Muscle layer of colon (tissue), 2 donors: Measurements from ENCODE around the gene BPGM.

Experiments used
- H3K27ac ChIP-seq: one replicate; pipeline ENCODE4 v1.7.0; 2013; ENCODE audit warnings: low read depth, mild to moderate bottlenecking, low read length, moderate library complexity
- H3K27me3 ChIP-seq, 2 donors: one replicate each; pipeline ENCODE4 v1.7.0; 2013; ENCODE audit warnings: low read length in 2 of 2, mild to moderate bottlenecking in 2 of 2; ENCODE audit not compliant: insufficient read depth in 2 of 2, control insufficient read depth in 1 of 2
- H3K36me3 ChIP-seq: one replicate; pipeline ENCODE4 v1.7.0; 2013; ENCODE audit warnings: mild to moderate bottlenecking, low read length; ENCODE audit not compliant: insufficient read depth
- H3K4me1 ChIP-seq: one replicate; pipeline ENCODE4 v1.7.0; 2013; ENCODE audit warnings: mild to moderate bottlenecking, low read length; ENCODE audit not compliant: insufficient read depth
- H3K4me3 ChIP-seq, 2 donors: one replicate each; pipeline ENCODE4 v1.7.0; 2013; ENCODE audit warnings: low read length in 2 of 2, low read depth in 1 of 2, mild to moderate bottlenecking in 1 of 2, moderate library complexity in 1 of 2
- H3K9ac ChIP-seq: one replicate; pipeline ENCODE4 v1.7.0; 2013; ENCODE audit warnings: low read length
- H3K9me3 ChIP-seq: one replicate; pipeline ENCODE4 v1.7.0; 2013; ENCODE audit warnings: mild to moderate bottlenecking, low read length
- donor health status: abdominal sarcoma.
- donor health status: Adenocarcinoma of cecum.

BPGM gene

DNA sequence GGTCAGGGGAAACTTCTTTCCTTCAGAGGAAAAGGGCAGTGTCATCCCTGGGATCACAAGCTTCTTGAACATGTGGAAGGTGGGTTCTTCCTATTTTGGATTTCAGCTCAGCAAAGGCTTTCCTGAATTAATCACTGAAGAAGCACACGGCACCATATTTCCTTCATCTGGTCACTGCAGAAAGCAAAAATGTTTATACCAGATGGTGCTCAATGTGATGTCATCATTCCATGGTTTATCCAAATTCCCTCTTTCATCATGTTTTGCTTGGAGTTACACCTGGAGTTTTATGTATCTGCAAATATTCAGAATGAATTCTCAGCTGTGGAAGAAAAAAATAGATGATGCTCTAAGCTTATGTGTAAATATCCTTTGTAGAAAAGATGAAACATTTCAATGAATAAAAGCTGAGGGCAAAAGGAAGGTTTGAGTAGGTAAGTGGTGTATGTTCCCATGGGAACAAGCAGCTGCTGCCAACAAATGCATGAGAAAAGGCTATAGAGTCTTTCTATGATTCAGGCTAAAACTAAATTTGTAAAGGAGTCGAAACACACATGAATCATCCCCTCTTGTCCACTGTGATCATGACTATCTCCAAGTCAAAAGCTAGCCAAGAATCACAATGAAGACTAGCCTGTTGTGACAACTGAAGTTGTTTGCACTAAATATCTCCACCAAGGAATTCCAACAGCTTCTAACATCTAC, 26.9 kb upstream of the BPGM start:
- Histone ChIP-seq H3K9ac (no peak overlapping the region), H3K27ac (no peak overlapping the region), H3K36me3 (no peaks in the 10 kb centered on the region), H3K4me3 (no peak overlapping the region), H3K9me3 (no peaks in the 10 kb centered on the region), H3K27me3 (no peaks in the 10 kb centered on the region), H3K4me1 (no peaks in the 10 kb centered on the region)

DNA sequence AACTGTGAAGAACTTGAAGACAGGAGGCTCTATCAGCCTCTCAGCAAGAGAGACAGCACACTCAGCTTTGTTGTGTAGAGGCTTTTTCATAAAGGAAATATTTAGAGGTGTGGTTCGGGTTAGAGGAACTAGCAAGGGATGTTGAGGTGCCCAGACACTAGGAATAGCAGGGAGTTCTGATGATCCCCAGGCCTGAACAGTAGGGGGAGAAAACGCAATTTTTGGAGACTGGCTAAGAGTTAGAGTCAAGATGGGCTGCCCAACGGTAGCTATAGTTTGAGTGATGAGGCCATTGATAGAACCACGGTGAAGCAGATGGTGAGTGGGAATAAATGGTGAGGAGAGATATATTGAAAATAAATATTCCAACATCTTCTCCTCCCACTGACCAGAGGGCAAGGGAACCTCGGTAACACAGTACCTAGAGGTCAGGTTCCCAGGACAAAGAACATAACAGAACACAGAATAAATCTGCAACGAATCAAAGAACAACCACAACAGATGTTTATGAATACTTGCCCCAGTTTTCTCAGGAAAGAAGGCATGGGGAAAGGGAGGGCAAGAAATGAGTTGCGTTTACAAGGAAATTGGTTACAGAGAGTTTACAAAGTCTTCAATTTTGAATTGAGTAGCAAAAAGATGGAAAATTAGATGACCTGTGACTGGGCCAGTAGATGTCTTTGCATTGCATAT, 24.2 kb upstream of the BPGM start:
- H3K9me3 ChIP-seq = no peaks in the 10 kb centered on the region
- H3K9ac ChIP-seq = no peak overlapping the region
- H3K27ac ChIP-seq = no peak overlapping the region
- no peak overlapping the region for H3K4me3 ChIP-seq
- no peaks in the 10 kb centered on the region for H3K36me3 ChIP-seq
- no peaks in the 10 kb centered on the region for H3K4me1 ChIP-seq
- no peaks in the 10 kb centered on the region for H3K27me3 ChIP-seq

DNA sequence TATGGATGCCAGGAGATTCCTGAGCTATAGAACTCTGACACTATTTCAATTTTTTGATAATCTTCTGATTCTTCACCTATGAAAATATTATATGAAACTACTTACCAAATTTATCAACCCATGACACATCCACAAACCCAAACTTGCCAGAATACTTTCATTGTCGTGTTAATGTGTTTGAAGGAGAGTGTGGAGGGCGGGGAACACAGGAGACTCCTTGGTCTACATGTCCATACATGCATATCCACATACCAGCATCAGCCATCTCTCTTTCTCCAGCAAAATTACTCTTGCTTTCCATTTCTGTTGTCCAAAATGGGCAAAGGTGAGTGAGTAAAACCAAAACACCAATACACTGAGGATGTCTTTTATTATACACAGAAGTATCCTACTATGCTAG, 23.5 kb upstream of the BPGM start:
- H3K4me1 ChIP-seq = no peaks in the 10 kb centered on the region
- H3K9ac ChIP-seq = no peak overlapping the region
- H3K27ac ChIP-seq = no peak overlapping the region
- no peaks in the 10 kb centered on the region for H3K27me3 ChIP-seq
- no peak overlapping the region for H3K4me3 ChIP-seq
- no peaks in the 10 kb centered on the region for H3K36me3 ChIP-seq
- H3K9me3 ChIP-seq = no peaks in the 10 kb centered on the region

- no peak overlapping the region for H3K9ac ChIP-seq
- H3K4me1 ChIP-seq = no peaks in the 10 kb centered on the region
- H3K27me3 ChIP-seq = peaks cover 0 to 3% of the 10 kb centered on the region in 2 donors
- H3K36me3 ChIP-seq = no peaks in the 10 kb centered on the region
- H3K4me3 ChIP-seq = no peak overlapping the region
- H3K27ac ChIP-seq = no peak overlapping the region
- no peaks in the 10 kb centered on the region for H3K9me3 ChIP-seq
Observed at GRCh38 chr7:134625550-134625949, 21.1 kb upstream of the BPGM start.

- Histone ChIP-seq H3K4me3 (no peak overlapping the region), H3K27ac (no peak overlapping the region), H3K27me3 (peaks cover 0 to 3% of the 10 kb centered on the region in 2 donors), H3K9me3 (no peaks in the 10 kb centered on the region), H3K4me1 (no peaks in the 10 kb centered on the region), H3K36me3 (no peaks in the 10 kb centered on the region), H3K9ac (no peak overlapping the region)
Observed at GRCh38 chr7:134627109-134627774, 19.4 kb upstream of the BPGM start.

GRCh38 chr7:134627775-134628153, 18.9 kb upstream of the BPGM start:
- Histone ChIP-seq H3K27me3 (peaks cover 0 to 3% of the 10 kb centered on the region in 2 donors), H3K36me3 (no peaks in the 10 kb centered on the region), H3K9ac (no peak overlapping the region), H3K4me3 (no peak overlapping the region), H3K27ac (no peak overlapping the region), H3K4me1 (no peaks in the 10 kb centered on the region), H3K9me3 (no peaks in the 10 kb centered on the region)

- Histone ChIP-seq H3K4me3 (no peak overlapping the region), H3K27ac (no peak overlapping the region), H3K9ac (no peak overlapping the region), H3K36me3 (no peaks in the 10 kb centered on the region), H3K9me3 (no peaks in the 10 kb centered on the region), H3K4me1 (no peaks in the 10 kb centered on the region), H3K27me3 (peaks cover 0 to 3% of the 10 kb centered on the region in 2 donors)
Observed at GRCh38 chr7:134629445-134629844, 17.2 kb upstream of the BPGM start.

DNA sequence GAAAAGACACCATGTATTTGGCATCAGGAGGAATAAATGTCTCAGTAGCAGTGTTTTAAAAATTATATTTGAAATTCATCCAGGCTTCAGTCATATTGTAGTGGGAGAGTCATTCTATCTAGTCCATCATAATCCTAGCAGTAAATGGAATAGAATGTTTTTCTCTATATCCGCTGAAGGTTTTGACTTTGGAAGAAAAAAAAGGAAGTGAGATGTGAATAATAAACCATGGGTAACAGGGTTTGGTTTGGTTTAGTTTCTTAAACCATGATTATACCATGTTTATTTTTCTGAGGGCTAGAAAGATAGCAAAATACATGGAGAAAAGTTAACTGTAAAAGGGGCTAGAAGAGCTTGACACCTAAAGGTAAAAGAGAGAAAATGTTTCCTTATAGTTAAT, 16.4 kb upstream of the BPGM start:
- H3K36me3 ChIP-seq = no peaks in the 10 kb centered on the region
- peaks cover 0 to 3% of the 10 kb centered on the region in 2 donors for H3K27me3 ChIP-seq
- H3K9me3 ChIP-seq = no peaks in the 10 kb centered on the region
- H3K4me1 ChIP-seq = no peaks in the 10 kb centered on the region
- H3K27ac ChIP-seq = no peak overlapping the region
- no peak overlapping the region for H3K9ac ChIP-seq
- H3K4me3 ChIP-seq = no peak overlapping the region

GRCh38 chr7:134630893-134631292, 15.8 kb upstream of the BPGM start:
- Histone ChIP-seq H3K27me3 (peaks cover 0 to 3% of the 10 kb centered on the region in 2 donors), H3K27ac (no peak overlapping the region), H3K36me3 (no peaks in the 10 kb centered on the region), H3K9ac (no peak overlapping the region), H3K4me3 (no peak overlapping the region), H3K4me1 (no peaks in the 10 kb centered on the region), H3K9me3 (no peaks in the 10 kb centered on the region)

GRCh38 chr7:134632052-134632451, 14.6 kb upstream of the BPGM start:
- H3K9me3 ChIP-seq = no peaks in the 10 kb centered on the region
- H3K9ac ChIP-seq = no peak overlapping the region
- no peaks in the 10 kb centered on the region for H3K4me1 ChIP-seq

DNA sequence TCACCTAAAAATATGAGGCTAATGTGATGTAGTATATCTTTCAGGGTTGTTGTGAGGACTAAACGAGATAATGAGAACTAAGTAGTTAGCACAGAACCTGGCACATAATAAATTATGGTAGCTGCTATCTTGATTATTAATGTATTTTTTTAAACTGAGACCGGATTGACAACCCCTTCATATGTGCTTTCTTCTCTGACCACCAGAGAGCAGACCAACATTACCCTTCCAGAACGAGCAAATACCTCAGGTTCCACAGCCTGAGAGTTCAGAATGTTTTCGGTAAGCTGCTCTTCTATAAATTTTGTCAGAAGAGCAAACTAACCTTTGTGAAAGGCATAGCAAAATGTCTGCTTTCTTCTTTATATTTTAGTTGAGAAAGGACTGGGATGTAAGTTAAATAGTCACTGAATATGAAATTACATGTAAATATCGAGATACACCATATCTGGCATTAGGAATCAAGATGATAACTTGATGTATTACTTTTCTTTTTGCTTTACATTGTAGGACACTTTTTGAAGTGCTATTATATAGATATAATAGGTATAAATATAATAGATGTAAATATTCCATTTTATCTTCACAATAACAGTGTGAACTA, 13.6 kb upstream of the BPGM start:
- no peaks in the 10 kb centered on the region for H3K9me3 ChIP-seq
- peaks cover 0 to 3% of the 10 kb centered on the region in 2 donors for H3K27me3 ChIP-seq
- no peaks in the 10 kb centered on the region for H3K36me3 ChIP-seq
- no peak overlapping the region for H3K27ac ChIP-seq
- H3K4me3 ChIP-seq = no peak overlapping the region
- H3K4me1 ChIP-seq = no peaks in the 10 kb centered on the region
- no peak overlapping the region for H3K9ac ChIP-seq

More at GRCh38 chr7:134632052-134632451, 14.6 kb upstream of the BPGM start:
- Histone ChIP-seq H3K27me3 (peaks cover 0 to 3% of the 10 kb centered on the region in 2 donors), H3K4me3 (no peak overlapping the region), H3K36me3 (no peaks in the 10 kb centered on the region), H3K27ac (no peak overlapping the region)
